A375 (cell line): ENCODE data around the gene CISD3. TPM values are rescaled to one million over a fixed set of nuclear protein-coding genes. Genes with fewer than 3 reads are reported as not detected.
A peak's percentile ranks its signal among the peaks of the same experiment; 100 is the strongest.

ENCODE experiments used
- small RNA-seq: library from RNA; depleted of rRNA; stranded (forward); fragments of <200 nt; gene quantifications from one replicate; pipeline ENCODE3, GENCODE V24; 2014
- total RNA-seq: library from RNA; depleted of rRNA; stranded (reverse); fragments of >200 nt; shearing (Covaris generic); gene quantifications from 2 replicates; pipeline ENCODE4 v1.2.3, GENCODE V29; 2014; rRNA removed

CISD3 gene
- total RNA-seq: 16.7 and 30.3 TPM in 2 replicates

GRCh38 chr17:38729886-38730525 is at the start of gene CISD3:
TSS of gene CISD3 (plus strand) at chr17:38730341. CDS start at chr17:38730359, 18 bp downstream.

GRCh38 chr17:38704606-38705522 is 25.3 kb upstream of the CISD3 start, which contains the start of gene MLLT6:
TSS of gene MLLT6 (plus strand) at chr17:38705273. CDS start at chr17:38705633, 360 bp downstream.

GRCh38 chr17:38748149-38748891 is 18.2 kb downstream of the CISD3 start, which contains the start of gene PCGF2:
TSS of gene PCGF2 (minus strand) at chr17:38748336. CDS start at chr17:38740402, 7,934 bp downstream.

GRCh38 chr17:38752308-38753070 is 22.3 kb downstream of the CISD3 start, which contains the start of gene PSMB3:
TSS of gene PSMB3 (plus strand) at chr17:38752741. CDS start at chr17:38752827, 86 bp downstream.

Small RNA genes within 50 kb of the gene (small RNA-seq; reads per million reads assigned to genes)
- not detected for gene MIR4726
- gene MIR4734: not detected
- gene RNA5SP440: 5.0 reads per million, percentile 84 among the genes with 10 or more reads in this experiment
- gene RNU6-866P: not detected

Other genes with a start within 250 kb of the CISD3 start
- gene SRCIN1, start 124.4 kb upstream of the CISD3 start, total RNA-seq: 4.2 TPM in 2 replicates
- gene EPOP, start 55.4 kb upstream of the CISD3 start, total RNA-seq: 8.9 and 11.2 TPM in 2 replicates
- 46.3 and 60.3 TPM in 2 replicates for gene MLLT6, start 25.1 kb upstream of the CISD3 start, total RNA-seq
- gene PCGF2, start 18.0 kb downstream of the CISD3 start, total RNA-seq: 10.5 and 14.5 TPM in 2 replicates
- 353 and 359 TPM in 2 replicates for gene PSMB3, start 22.4 kb downstream of the CISD3 start, total RNA-seq
- 27.5 and 31.3 TPM in 2 replicates for gene PIP4K2B, start 69.2 kb downstream of the CISD3 start, total RNA-seq
- gene CWC25, start 95.0 kb downstream of the CISD3 start, total RNA-seq: 26.7 and 30.2 TPM in 2 replicates
- 2,982 and 3,162 TPM in 2 replicates for gene RPL23, start 123.4 kb downstream of the CISD3 start, total RNA-seq
- gene LASP1, start 139.7 kb downstream of the CISD3 start, total RNA-seq: 82.0 and 84.4 TPM in 2 replicates
- not detected in 2 replicates for gene FBXO47, start 237.1 kb downstream of the CISD3 start, total RNA-seq